ENCODE data around the gene DIS3.
A peak's percentile ranks its signal among the peaks of the same experiment; 100 is the strongest.
"Not testable (repeated sequence)": the region's sequence is repeated elsewhere in the genome, so short reads cannot be mapped to it uniquely, and the experiment has no call there.

The DIS3 gene, protein sequence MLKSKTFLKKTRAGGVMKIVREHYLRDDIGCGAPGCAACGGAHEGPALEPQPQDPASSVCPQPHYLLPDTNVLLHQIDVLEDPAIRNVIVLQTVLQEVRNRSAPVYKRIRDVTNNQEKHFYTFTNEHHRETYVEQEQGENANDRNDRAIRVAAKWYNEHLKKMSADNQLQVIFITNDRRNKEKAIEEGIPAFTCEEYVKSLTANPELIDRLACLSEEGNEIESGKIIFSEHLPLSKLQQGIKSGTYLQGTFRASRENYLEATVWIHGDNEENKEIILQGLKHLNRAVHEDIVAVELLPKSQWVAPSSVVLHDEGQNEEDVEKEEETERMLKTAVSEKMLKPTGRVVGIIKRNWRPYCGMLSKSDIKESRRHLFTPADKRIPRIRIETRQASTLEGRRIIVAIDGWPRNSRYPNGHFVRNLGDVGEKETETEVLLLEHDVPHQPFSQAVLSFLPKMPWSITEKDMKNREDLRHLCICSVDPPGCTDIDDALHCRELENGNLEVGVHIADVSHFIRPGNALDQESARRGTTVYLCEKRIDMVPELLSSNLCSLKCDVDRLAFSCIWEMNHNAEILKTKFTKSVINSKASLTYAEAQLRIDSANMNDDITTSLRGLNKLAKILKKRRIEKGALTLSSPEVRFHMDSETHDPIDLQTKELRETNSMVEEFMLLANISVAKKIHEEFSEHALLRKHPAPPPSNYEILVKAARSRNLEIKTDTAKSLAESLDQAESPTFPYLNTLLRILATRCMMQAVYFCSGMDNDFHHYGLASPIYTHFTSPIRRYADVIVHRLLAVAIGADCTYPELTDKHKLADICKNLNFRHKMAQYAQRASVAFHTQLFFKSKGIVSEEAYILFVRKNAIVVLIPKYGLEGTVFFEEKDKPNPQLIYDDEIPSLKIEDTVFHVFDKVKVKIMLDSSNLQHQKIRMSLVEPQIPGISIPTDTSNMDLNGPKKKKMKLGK
- total RNA-seq, result 52.3 to 107 (median 83.8) reads per million in 18 experiments

DNA sequence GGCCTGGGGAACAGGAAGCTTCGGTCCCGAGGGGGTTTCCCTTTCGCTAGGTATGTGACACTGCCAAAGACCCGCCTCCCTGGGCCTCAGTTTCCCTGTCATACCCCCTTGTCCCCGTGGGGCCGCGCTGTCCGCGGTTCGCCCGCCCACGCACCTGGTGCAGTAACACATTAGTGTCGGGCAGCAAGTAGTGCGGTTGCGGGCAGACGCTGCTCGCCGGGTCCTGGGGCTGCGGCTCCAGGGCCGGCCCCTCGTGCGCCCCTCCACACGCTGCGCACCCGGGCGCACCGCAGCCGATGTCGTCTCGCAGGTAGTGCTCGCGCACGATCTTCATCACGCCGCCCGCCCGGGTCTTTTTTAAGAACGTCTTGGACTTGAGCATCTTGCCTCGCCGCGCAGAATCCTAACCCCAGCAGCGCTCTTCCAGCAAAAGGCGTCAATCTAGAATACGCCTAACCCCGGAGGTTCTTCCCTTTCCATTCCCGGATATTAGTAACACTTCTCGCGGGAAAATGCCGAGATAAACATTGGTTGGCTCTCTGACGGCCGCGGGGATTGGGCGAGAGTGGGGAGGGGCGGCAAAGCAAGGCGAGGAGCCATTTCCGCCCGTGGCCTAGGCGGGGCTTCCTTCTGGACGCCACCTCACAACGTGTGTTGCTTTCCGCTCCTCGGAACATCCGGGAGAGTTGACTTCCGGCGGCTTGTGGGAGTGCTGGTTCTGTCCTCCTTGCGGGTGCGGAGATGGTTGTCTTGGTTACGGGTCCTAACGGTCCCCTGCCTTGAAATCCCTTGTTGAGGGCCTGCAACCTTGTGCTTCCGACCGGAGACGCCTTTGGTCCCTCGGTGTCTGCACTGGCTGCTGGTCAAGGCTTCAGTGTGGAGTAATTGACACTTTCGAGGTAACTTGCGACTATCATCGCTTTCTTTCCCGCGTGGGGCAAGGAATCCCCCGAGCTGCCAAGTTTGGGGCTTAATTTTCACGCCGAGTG, at the start of gene DIS3, which contains the start of gene PIBF1:
DIS3 (minus strand) TSS at position 450 of the 989 bp plus-strand sequence; CDS start at position 382, 68 bp downstream.
PIBF1 (plus strand) TSS at position 683 of the 989 bp plus-strand sequence. CDS start 1,337 bp downstream, outside the sequence.
- DNase-seq, result peak; percentile 99

DNA sequence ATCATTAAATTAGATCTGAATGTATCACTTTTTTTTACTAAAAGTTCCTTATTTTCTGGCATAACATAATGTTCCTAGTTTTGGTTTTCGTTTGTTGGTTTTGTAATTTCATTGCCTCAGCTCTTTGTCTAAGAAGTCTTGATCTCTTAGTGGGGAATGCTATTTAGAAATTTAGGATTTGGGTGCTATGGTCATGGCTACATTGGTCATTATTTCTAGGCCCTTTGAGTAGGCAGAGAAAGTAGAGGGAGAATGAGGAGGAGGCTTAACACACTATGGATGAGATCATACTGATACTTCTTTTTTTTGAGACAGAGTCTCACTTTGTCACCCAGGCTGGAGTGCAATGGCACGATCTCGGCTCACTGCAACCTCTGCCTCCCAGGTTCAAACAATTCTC, 42.0 kb upstream of the DIS3 start:
- peak; percentile 80 to 91 for DNase-seq

DNA sequence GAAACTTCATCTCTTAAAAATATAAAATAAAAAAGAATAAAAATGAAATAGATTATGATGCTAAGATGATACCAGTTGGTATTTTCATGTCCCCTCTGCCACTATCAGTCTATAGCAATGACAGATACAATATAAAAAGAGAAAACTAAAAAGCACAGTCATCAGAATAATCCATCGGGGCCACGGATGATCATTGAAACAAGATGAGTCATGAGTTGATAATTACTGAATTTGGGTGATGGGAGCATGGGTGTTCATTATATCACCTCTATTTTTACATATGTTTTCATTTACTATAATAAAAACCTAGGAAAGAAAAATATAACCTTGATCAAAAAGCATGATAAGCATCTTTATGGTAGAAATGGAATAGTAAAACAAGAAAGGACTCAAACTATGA, 41.4 kb upstream of the DIS3 start:
- no peak for DNase-seq

DNA sequence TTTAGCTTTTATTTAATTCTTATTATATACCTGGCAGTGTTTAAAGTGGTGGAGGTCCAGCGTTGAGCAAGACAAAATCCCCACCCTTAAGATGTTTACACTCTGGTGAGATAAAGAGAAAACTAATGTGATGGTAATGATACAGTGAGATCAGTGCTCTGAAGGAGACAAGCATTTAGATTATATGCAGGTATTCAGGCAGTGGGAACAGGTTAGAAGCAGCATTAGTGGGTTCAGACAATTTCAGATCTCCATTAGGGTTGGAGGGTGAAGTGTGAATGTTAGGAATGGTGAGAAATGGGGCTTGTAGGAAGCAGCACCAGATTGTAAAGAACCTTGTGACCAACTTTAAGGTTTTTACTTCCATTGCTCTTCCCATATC, 39.2 kb upstream of the DIS3 start:
- no peak for DNase-seq

DNA sequence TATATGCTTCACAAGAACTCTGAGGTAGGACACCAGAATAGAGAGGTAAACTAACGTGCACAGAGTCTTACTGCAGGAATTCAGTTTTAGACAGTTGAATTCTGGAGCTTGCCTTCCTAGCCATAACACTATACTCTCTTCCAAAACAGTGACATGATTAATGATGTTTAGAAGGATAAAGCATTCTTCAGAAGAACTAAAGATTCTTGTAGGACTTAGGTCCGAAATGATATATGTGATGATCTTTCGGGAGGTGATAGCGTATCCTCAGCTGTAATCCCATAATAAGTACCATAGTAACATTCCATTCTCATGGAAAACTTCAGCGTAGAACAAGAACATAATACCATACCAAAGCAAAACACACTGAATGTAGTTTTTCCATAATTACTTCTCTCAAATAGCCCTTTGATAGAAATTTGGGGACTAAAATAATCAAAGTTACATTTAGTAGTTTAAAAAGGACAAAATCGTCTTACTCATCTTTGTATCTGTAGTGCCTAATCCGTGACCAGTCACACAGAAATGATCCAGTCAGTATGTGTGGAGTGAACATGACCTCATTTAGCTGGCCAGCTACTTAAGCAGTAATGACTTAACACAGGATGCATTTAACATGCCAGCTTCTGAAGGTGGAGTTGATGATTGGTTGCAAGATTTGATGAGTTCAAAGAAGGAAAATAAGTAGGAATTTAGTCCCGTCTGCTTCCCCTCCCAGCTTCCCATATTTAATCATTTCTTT, 38.6 kb upstream of the DIS3 start:
- no peak for DNase-seq

DNA sequence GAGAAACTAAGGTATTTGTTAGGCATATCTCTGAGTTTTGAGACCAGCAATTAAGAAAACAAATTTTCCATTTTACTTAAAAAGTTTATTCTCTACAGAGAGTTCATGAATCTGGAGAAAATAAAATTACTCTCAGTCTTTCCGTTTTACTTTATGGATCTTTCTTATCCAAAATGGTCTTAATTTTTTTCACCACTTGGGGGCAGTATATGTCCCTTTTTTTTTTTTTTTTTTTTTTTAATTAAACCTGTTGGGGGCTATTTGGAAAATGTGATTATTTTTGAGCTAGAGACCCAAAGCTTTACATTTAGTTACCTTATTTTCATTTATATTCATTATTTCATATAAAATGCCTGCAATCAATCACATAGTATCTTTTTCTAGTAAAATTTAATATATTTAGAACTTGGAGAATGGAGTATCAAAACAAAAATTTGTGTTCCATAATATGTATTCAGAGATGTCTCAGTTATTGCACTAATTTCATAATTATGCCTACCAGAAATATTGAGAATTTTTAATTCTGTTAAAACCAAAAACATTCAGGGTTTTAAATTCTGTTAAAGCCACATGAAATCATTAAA, 27.3 kb upstream of the DIS3 start:
- DNase-seq, result peak in 1 of 2 donors; percentile 55

DNA sequence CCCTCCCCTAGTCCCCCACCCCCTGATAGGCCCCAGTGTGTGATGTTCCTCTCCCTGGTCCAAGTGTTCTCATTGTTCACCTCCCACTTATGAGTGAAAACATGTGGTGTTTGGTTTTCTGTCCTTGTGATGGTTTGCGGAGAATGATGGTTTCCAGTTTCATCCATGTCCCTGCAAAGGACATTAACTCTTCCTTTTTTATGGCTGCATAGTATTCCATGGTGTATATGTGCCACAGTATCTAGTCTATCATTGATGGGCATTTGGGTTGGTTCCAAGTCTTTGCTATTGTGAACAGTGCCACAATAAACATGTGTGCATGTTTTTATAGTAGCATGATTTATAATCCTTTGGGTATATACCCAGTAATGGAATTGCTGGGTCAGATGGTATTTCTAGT, 24.8 kb upstream of the DIS3 start:
- DNase-seq, result not testable (repeated sequence)

DNA sequence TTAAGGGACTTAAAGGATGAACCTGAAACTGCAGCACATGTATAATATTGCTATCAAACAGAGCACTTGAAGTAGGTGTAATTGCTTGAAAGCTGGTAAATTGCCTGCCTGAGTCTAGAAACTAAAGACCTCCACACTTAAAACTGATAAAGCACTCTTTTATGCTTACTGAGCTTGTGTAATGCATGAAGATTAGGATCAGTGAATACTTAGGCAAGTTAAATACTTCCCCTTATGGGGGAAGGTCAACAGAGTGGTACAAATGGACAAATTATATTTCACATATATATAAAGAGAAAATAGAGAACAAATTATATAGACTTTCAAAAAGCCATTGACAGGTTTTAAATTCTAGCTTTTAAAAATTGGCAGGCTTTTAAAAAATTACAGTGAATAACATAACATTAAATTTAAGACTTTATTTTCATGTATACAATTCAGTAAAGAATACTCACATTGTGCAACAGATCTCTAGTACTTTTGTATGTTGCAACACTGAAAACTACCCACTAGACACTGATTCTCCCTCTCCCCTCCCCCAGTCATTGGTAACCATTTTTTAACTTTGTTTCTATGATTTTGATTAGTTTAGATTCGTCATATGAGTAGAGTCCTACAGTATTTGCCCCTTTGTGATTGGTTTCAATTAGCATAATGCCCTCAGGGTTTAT, 24.1 kb upstream of the DIS3 start:
- peak; percentile 7 to 52 for DNase-seq

DNA sequence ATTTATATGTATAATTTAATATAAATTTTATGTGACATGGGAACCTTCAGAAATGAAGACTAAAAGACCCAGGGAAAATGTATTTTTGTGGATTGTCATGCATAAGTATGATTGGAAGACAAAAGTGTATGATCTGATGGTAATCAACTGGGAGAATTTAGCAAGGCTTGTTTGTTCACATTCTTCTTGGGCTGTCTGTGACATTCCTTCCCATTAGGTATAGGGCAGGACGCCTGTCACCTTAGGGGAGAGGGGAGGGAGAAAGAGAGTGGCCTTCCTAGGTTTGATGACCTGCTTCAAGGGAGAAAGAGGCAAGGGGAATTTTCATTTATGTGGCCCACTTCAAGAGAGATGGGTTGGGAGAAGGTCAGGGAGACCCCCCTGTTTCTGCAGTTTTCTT, 22.6 kb upstream of the DIS3 start:
- no peak for DNase-seq

DNA sequence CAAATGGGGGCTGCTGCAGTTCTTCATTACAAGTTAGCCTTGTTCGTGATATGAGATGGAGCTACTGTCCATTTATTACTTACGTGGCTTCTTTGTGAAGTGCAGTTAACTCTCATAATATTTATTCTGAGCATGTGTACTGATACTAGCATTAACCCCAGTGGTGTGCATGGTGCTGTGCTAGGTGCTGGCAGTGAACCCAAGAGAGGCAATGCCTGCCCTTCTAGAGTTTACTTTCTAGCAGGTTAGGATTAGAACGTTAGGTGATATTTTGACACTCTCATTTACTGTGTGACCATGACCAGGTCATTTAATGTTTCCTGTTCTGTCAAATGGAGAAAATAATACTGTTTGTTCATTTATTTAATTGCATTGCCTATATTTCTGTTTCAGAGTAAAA, 17.1 kb upstream of the DIS3 start:
- no peak for DNase-seq

DNA sequence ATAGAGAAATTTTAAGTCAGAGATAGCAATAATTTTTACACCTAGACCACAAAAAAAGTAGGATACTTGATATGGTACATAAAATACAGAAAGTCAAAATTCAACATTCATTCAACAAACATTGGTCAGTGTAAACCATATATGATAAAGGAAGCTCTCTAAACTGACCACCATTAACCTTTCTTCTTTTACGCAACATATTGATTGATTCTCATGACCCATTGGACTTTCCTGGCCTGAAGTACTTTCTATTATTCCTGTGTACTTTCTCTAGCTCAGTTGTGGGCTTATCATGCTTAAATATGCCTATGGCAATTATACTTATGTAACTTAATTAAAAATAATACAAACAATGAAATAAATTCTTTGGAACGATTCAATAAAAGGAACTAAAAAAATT, 10.9 kb upstream of the DIS3 start:
- no peak for DNase-seq

DNA sequence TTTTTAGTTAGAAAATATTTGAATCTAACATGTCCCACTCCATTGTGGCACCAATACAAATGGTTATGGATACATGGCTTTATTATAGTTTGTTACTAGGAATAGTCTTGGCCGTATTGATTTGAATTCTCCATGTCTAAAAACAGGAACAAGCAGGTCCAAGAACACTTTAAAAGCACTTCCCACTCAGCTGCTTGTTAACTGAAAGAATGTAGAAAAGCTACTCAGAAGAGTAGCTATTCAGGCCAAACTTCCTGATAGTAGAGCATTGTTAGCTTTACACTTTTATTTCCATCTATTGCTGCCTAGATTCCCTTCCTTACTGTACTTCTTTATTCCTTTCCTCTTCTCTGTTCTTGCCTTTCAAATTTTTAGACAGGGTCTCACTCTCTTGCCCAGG, 7.1 kb upstream of the DIS3 start:
- peak in 1 of 2 donors; percentile 8 for DNase-seq

DNA sequence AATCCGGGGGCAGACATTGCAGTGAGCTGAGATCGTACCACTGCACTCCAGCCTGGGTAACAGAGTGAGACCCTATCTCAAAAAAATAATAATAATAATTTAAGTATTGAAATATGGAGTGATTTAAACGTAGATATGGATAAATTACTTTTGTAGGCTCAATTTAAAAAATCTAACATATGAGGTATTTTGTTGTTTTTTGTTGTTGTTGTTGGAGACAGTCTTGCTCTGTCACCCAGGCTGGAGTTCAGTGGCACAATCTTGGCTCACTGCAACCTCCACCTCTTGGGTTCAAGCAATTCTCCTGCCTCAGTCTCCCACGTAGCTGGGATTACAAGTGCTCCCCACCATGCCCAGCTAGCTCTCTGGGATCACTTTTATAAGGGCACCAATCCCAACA, 3.0 kb upstream of the DIS3 start:
- DNase-seq, result not testable (repeated sequence)

DNA sequence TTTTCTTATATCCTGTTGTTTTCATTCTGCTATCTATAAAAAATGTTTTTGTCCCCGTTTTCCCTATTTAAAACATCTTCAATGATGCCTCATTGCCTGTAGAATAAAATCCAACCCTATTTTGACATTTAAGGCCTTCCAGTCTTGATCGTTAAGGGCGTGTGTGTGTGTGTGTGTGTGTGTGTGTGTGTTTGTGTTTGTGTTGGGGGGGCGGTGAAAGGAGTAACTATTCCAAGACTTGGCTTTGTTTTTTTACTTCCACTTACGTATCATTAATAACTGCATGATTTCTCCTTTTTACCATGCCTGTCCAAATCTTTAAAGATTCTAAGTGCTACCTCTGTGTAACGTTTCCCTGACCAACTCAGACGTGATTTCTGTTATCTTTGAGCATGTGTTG, 1.0 kb upstream of the DIS3 start:
- DNase-seq, result no peak

DNA sequence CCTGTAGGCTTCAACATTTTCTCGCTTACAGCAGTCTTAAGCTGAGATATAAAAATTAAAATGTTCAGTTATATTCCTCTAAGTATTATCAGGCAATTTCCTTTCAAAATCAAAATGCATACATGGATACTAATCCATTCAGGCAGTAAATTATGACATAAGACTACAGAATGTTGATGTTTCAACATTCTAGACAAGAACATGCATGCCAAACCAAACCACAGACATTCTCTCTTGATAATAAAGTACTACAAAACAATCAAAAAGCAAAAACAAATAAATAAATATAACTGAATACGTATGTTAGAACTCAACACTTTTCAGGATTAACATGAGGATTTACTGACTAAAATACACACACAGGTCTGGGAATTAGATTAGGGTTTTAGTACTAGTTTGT, 7.7 kb downstream of the DIS3 start:
- DNase-seq, result no peak

DNA sequence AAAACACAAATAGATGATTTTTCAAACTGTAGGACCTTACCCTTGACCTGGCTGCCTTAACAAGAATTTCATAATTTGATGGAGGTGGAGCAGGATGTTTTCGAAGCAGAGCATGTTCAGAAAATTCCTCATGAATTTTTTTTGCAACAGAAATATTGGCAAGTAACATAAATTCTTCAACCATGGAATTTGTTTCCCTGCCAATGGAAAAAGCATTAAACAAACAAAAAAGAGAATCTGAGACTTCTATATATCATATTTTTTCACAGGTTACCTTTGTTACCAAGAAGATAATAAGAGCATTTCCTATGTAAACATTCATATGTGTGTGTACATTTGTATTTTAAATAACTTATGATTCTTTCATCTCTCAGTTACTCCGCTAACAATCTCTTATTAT, 18.3 kb downstream of the DIS3 start:
- no peak for DNase-seq

DNA sequence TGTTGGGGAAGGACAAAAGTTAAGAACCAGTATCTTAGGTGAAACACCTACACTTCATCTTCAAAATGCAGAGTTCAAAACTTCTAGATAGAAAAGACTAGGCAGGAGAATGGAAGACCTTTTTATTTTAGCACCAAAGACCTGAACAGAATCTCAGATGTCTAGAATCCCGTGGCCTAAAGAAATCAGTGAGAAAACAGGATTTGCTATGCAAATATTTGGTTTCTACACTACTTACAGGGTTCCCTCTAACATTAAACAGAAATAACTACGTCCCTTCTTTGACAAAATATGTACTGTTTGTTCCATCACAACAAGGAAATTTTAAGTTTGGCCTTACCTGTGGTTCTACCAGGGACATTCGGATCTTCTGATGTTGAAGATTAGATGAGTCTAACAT, 21.5 kb downstream of the DIS3 start:
- no peak for DNase-seq

DNA sequence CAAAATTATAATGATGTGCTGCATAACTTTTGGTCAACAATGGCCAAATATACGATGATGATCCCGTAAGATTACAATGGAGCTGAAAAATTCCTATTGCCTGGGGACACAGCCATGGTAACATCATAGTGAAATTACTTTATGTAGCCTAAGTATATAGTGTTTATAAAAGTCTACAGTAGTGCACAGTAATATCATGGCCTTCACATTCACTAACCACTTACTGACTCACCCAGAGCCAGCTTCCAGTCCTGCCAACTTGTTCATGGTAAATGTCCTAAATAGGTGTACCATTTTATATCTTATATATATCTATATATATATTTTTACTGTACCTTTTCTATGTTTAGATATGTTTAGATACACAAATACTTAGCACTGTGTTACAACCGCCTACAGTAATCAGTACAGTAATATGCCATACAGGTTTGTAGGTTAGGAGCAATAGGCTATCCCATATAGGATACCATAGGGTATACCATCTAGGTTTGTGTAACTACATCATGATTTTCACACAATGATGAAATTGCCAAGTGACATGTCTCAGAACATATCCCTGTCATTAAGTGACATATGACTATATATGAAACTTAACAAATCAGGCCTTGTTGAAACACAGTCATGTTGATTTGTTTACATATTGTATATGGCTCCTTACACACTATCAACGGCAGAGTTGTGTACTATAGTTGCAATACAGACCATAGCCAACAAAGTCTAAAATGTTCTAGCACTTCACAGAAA, 23.7 kb downstream of the DIS3 start:
- DNase-seq, result no peak

DNA sequence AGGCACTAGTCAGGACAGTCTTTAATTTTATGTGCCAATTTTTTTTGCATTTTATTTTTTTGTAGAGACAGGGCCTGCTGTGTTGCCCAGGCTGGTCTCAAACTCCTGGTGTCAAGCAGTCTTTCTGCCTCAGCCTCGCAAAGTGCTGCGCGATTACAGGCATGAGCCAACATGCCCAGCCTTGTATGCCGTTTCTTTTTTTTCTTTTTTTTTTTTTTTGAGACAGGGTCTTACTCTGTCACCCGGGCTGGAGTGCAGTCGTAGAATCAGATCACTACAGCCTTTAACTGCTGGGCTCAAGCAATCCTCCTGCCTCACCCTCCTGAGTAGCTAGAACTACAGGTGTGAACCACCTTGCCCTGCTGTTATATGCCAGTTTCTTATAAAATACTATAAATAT, 27.6 kb downstream of the DIS3 start:
- DNase-seq, result no peak

DNA sequence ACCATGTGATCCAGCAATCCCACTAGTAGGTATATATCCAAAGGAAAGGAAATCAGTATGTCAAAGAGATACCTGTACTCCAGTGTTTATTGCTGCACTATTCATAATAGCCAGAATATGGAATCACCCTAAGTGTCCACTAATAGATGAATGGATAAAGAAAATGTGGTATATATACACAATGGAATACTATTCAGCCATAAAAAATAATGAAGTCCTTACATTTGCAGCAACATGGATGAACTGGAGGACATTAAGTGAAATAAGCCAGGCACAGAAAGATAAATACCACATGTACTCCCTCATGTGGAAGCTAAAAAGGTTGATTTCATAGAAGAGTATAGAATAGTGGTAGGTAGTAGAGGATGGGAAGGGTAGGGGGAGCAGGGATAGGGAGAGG, 30.5 kb downstream of the DIS3 start:
- DNase-seq, result no peak

All from inflammatory macrophage (primary cell).